Peyer's patch (tissue), 4 donors: ENCODE measurements around the gene CCN2. TPM values are rescaled to one million over a fixed set of nuclear protein-coding genes. Genes with fewer than 3 reads are reported as not detected.

ENCODE experiments used
- DNase-seq, 3 donors: peaks; one replicate each; pipeline ENCODE4 v3.0.0-alpha.2; 2017 to 2019
- H3K27ac ChIP-seq, 4 donors: fragments of 200-600 bp; sonication (generic); one replicate each; pipeline ENCODE4 v1.5.1; 2016 to 2019
- H3K27me3 ChIP-seq, 2 donors: fragments of 200-600 bp; sonication (generic); one replicate each; pipeline ENCODE4 v1.5.1; 2019
- H3K36me3 ChIP-seq, 3 donors: fragments of 200-600 bp; sonication (generic); one replicate each; pipeline ENCODE4 v1.5.1; 2016 to 2019
- H3K4me1 ChIP-seq, 4 donors: fragments of 200-600 bp; sonication (generic); one replicate each; pipeline ENCODE4 v1.5.1; 2016 to 2019
- H3K4me3 ChIP-seq, 4 donors: fragments of 200-600 bp; sonication (generic); 1 replicate in 3 of 4; 2 replicates in 1 of 4; pipeline ENCODE4 v1.5.1; 2016 to 2019; ENCODE audit warnings: mild to moderate bottlenecking in 1 of 4
- H3K9me3 ChIP-seq, 4 donors: fragments of 200-600 bp; sonication (generic); one replicate each; pipeline ENCODE4 v1.5.1; 2016 to 2019; ENCODE audit warnings: mild to moderate bottlenecking in 1 of 4
- POLR2A ChIP-seq, 2 donors: fragments of 450-650 bp; IDR thresholded peaks; one replicate each; pipeline ENCODE4 v1.5.1; 2017; ENCODE audit warnings: antibody characterized with exemption in 2 of 2, mild to moderate bottlenecking in 2 of 2, moderate library complexity in 2 of 2
- total RNA-seq, 4 donors: library from RNA; depleted of rRNA; stranded (reverse); fragments of >200 nt; gene quantifications; one replicate each; pipeline ENCODE4 v1.1.0, GENCODE V29; 2016
- TF ChIP-seq, protein P1 (sequence below), 6 experiments: fragments of 450-650 bp in 4 of 6; fragments of 200-600 bp in 2 of 6; sonication (generic) in 1 of 6; IDR thresholded peaks; one replicate each; pipeline ENCODE4 v1.5.1; 2017 to 2019; ENCODE audit warnings: antibody characterized with exemption in 6 of 6, mild to moderate bottlenecking in 3 of 6, moderate library complexity in 1 of 6

CCN2 gene
- total RNA-seq, 4 donors from 2014 or later: 28.7 to 262 (median 72.2) TPM

DNA sequence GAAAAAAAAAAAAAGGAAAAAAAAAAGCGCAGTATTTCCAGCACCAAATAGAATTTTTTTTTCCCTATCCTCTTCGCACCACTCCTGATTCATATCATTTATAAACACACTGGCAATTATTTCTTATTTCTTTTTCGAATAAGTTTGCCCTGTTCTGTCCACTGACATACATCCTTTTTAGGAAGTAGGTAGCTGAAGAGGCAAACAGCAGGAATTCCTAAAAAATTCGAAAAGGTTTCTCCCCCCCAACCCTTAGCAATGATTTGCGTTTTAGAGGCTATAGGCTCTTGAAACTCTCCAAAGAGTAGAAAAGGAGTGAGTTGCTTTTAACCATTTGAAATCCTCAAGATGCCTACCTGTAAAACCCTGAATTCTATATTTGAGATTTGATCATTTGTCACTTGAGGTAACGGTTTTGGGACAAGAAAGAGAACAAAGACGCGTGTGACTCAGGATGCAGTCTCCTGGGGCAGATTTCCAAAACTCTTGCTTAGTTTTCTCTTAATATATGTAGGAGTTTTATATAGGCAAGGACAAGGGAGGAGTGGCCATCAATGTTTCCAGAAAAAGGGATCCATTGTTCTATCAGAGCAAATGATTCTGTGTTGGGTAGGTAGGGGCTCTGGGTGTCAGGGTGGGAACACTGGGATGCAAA is 531 bp upstream of the CCN2 start:
- Histone ChIP-seq H3K4me1 (no peaks in the 10 kb centered on the region), H3K27ac (peak overlapping the region; percentile 45 to 95 (median 76)), H3K27me3 (no peaks in the 10 kb centered on the region), H3K36me3 (no peaks in the 10 kb centered on the region), H3K4me3 (peak overlapping the region in 3 of 4 donors; percentile 48 to 85 (median 83)), H3K9me3 (no peaks in the 10 kb centered on the region)
- TF ChIP-seq, protein P1, sequence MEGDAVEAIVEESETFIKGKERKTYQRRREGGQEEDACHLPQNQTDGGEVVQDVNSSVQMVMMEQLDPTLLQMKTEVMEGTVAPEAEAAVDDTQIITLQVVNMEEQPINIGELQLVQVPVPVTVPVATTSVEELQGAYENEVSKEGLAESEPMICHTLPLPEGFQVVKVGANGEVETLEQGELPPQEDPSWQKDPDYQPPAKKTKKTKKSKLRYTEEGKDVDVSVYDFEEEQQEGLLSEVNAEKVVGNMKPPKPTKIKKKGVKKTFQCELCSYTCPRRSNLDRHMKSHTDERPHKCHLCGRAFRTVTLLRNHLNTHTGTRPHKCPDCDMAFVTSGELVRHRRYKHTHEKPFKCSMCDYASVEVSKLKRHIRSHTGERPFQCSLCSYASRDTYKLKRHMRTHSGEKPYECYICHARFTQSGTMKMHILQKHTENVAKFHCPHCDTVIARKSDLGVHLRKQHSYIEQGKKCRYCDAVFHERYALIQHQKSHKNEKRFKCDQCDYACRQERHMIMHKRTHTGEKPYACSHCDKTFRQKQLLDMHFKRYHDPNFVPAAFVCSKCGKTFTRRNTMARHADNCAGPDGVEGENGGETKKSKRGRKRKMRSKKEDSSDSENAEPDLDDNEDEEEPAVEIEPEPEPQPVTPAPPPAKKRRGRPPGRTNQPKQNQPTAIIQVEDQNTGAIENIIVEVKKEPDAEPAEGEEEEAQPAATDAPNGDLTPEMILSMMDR (IDR thresholded peaks at IDR 0.05): no peak
- no peak for TF ChIP-seq POLR2A (IDR thresholded peaks at IDR 0.05)
- no peak for DNase-seq

DNA sequence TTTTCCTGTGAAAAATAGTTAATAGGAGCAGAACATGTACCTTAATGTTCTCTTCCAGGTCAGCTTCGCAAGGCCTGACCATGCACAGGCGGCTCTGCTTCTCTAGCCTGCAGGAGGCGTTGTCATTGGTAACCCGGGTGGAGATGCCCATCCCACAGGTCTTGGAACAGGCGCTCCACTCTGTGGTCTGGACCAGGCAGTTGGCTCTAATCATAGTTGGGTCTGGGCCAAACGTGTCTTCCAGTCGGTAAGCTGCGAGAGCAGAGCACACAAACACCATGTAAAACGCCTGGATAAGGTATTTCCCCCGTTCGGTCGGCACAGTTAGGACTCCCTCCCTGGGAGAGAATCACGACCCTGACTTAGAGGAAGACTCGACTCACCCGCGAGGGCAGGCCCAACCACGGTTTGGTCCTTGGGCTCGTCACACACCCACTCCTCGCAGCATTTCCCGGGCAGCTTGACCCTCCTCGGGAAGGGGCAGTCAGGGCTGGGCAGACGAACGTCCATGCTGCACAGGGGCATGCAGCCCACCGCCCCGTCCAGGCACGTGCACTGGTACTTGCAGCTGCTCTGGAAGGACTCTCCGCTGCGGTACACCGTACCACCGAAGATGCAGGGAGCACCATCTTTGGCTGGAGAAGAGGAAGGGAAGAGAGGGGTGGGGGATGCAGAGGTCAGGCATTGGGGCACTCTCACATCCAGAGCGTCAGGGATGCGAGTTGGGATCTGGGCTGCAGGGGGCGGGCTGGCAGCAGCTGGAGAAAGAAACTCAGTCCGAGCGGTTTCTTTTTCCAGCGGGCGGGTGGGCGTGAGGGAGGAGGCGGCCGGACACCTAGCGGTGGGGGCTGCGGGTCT is 1.0 kb downstream of the CCN2 start:
- no peak for TF ChIP-seq POLR2A (IDR thresholded peaks at IDR 0.05)
- TF ChIP-seq, protein P1 (IDR thresholded peaks at IDR 0.05): peak in 4 of 6 experiments; percentile 36 to 55 (median 46)
- H3K4me3 ChIP-seq: peak overlapping the region; percentile 48 to 85 (median 66)
- no peaks in the 10 kb centered on the region for H3K4me1 ChIP-seq
- no peaks in the 10 kb centered on the region for H3K9me3 ChIP-seq
- no peaks in the 10 kb centered on the region for H3K27me3 ChIP-seq
- H3K27ac ChIP-seq: peak overlapping the region; percentile 74 to 95 (median 86)
- DNase-seq: peak; percentile 30 to 83 (median 81)
- H3K36me3 ChIP-seq: no peaks in the 10 kb centered on the region

DNA sequence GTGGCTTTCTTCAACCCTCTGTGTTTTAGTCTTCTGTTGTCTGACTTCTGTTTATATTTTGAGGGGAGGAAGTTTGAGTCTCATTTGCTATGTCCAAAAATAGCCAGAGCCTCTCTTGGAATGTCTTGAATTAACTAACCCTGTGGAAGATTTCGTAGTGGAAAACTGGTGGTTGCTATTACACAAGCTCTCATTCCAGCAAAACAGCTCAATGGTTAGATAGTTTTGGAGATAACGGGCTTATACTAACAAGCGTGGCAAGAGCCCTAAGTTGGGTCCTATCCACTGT is 1.6 kb downstream of the CCN2 start:
- TF ChIP-seq, protein P1 (IDR thresholded peaks at IDR 0.05): no peak

DNA sequence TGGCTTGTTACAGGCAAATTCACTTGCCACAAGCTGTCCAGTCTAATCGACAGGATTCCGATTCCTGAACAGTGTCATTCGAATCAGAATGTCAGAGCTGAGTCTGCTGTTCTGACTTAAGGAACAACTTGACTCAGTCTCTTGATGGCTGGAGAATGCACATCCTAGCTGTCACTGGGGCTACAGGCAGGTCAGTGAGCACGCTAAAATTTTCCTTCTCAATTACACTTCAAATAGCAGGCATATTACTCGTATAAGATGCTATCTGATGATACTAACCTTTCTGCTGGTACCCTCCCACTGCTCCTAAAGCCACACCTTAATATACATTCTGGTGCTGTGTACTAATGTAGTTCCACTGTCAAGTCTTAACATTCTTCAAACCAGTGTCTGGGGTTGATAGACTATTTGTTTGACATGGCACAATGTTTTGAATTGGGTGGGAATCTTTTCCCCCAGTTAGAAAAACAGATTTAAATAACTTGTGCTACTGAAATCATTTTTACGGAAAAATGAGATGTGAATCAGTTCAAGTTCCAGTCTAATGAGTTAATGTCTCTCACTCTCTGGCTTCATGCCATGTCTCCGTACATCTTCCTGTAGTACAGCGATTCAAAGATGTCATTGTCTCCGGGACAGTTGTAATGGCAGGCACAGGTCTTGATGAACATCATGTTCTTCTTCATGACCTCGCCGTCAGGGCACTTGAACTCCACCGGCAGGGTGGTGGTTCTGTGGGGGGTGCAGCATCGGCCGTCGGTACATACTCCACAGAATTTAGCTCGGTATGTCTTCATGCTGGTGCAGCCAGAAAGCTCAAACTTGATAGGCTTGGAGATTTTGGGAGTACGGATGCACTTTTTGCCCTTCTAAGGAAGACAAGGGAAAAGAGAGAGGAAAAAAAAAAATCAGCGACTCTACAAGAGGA is 2.2 kb downstream of the CCN2 start:
- TF ChIP-seq, protein P1 (IDR thresholded peaks at IDR 0.05): no peak
- no peak for TF ChIP-seq POLR2A (IDR thresholded peaks at IDR 0.05)
- Histone ChIP-seq H3K36me3 (no peaks in the 10 kb centered on the region), H3K27me3 (no peaks in the 10 kb centered on the region), H3K4me1 (no peaks in the 10 kb centered on the region), H3K9me3 (no peaks in the 10 kb centered on the region), H3K27ac (peak overlapping the region in 3 of 4 donors; percentile 28 to 95 (median 95)), H3K4me3 (peak overlapping the region in 3 of 4 donors; percentile 50 to 85 (median 83))
- no peak for DNase-seq

More for the DNA sequence above, 1.6 kb downstream of the CCN2 start:
- Histone ChIP-seq H3K4me1 (no peaks in the 10 kb centered on the region), H3K36me3 (no peaks in the 10 kb centered on the region), H3K9me3 (no peaks in the 10 kb centered on the region), H3K4me3 (peak overlapping the region; percentile 48 to 85 (median 66)), H3K27me3 (no peaks in the 10 kb centered on the region), H3K27ac (peak overlapping the region; percentile 74 to 95 (median 86))
- DNase-seq: no peak

DNA sequence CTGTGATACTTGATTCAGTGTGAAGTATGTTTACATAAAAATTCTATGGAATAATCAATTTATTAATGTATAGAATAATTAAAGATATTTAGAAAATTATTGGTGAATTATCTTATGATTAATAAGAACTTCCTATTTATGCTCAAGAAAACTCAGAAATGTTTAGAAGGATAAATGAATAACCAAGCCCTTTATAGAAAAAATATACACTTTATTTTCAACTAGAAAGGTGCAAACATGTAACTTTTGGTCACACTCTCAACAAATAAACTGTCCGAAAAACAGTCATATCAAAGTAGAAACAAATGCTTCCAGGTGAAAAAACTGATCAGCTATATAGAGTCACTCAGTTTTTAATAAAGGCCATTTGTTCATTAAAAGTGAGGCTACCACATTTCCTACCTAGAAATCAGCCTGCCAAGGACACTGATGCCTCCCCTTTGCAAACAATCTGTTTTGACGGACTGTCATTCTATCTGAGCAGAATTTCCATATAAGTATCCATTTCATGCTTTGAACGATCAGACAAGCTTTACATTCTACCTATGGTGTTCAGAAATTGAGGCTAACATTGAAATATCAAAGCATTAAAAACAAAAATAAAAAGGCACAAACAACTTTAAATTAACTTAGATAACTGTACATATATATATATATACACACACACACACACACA is 3.0 kb downstream of the CCN2 start:
- Histone ChIP-seq H3K4me1 (no peaks in the 10 kb centered on the region), H3K4me3 (peak overlapping the region in 1 of 4 donors; percentile 85), H3K9me3 (no peaks in the 10 kb centered on the region), H3K27ac (peak overlapping the region in 1 of 4 donors; percentile 95), H3K27me3 (no peaks in the 10 kb centered on the region), H3K36me3 (no peaks in the 10 kb centered on the region)
- no peak for TF ChIP-seq POLR2A (IDR thresholded peaks at IDR 0.05)
- TF ChIP-seq, protein P1 (IDR thresholded peaks at IDR 0.05): no peak
- no peak for DNase-seq
